Gastrocnemius medialis (tissue), 4 donors: ENCODE results near the gene RTN4RL1.

Experiments
- CTCF ChIP-seq, 5 experiments: fragments of 450-650 bp in 3 of 5; fragments of 200-600 bp in 2 of 5; sonication (generic) in 2 of 5; IDR thresholded peaks in 4 of 5; conservative IDR thresholded peaks in 1 of 5; 1 replicate in 4 of 5; 2 replicates in 1 of 5; pipeline ENCODE4 v1.5.1; 2016 to 2019; ENCODE audit warnings: antibody characterized with exemption in 5 of 5, mild to moderate bottlenecking in 3 of 5, moderate library complexity in 3 of 5
- POLR2A ChIP-seq, 2 donors: fragments of 450-650 bp; IDR thresholded peaks; one replicate each; pipeline ENCODE4 v1.6.1; 2017; ENCODE audit warnings: antibody characterized with exemption in 2 of 2, mild to moderate bottlenecking in 2 of 2, moderate library complexity in 2 of 2

- TF ChIP-seq CTCF (IDR thresholded peaks at IDR 0.05 in 4 of 5, conservative IDR thresholded peaks at IDR 0.05 in 1 of 5) (no peak), POLR2A (IDR thresholded peaks at IDR 0.05) (peak in 1 of 2 donors; percentile 42)
Observed at GRCh38 chr17:2071455-2072281, 46.5 kb upstream of the RTN4RL1 start.
